Measurements from ENCODE around the gene CCT6A. TPM values are rescaled to one million over a fixed set of nuclear protein-coding genes. Genes with fewer than 3 reads are reported as not detected.

The CCT6A gene
- total and polyA plus RNA-seq, 2 of the 4 experiments (the other 2 are of a cell fraction) = 135 to 265 TPM

GRCh38 chr7:56099653-56100052 is 48.1 kb downstream of the CCT6A start:
- Histone ChIP-seq H2BK15ac (ENCODE audit: low read depth, low read length) (no peak overlapping the region), H2BK120ac (ENCODE audit: low read depth, low read length) (no peak overlapping the region), H3K79me1 (ENCODE audit: low read depth in 1 of 2, low read length in 2 of 2) (peaks cover 0 to 16% of the 10 kb centered on the region in 2 experiments; a peak in 3 of 4 replicates), H3K4me3 (ENCODE audit: insufficient read depth, low read depth, low read length) (no peak overlapping the region), H3K18ac (ENCODE audit: low read depth, low read length) (no peak overlapping the region), H3K27me3 (ENCODE audit: control insufficient read depth, insufficient read depth, low read length) (no peaks in the 10 kb centered on the region), H3K4ac (ENCODE audit: low read depth, low read length) (no peak overlapping the region), H3K9me3 (ENCODE audit: control insufficient read depth, insufficient read depth, low read length) (no peaks in the 10 kb centered on the region), H4K91ac (ENCODE audit: insufficient read depth, low read depth, low read length) (no peak overlapping the region), H3K9ac (ENCODE audit: low read depth, low read length) (no peak overlapping the region), H3K4me1 (ENCODE audit: control insufficient read depth, insufficient read depth, low read length) (peaks cover 4% of the 10 kb centered on the region; the same call in 1 of the 2 replicates), H3K4me2 (ENCODE audit: low read depth, low read length) (no peak overlapping the region), H3K27ac (ENCODE audit: insufficient read depth, low read length) (no peak overlapping the region), H4K5ac (ENCODE audit: low read depth, low read length) (no peak overlapping the region), H3K23ac (ENCODE audit: low read depth, low read length) (no peak overlapping the region), H3K9me1 (ENCODE audit: insufficient read depth, low read length) (no peaks in the 10 kb centered on the region), H2BK20ac (ENCODE audit: low read depth, low read length) (no peak overlapping the region), H2AK9ac (replicated peaks; ENCODE audit: low read depth, low read length, poor library complexity) (no peak overlapping the region), H2BK5ac (ENCODE audit: low read depth, low read length, poor library complexity, severe bottlenecking) (no peak overlapping the region), H4K8ac (ENCODE audit: low read depth in 2 of 2, low read length in 2 of 2) (no peak overlapping the region), H4K20me1 (ENCODE audit: insufficient read depth, low read length) (peaks cover 2% of the 10 kb centered on the region; the same call in 1 of the 2 replicates), H3K56ac (ENCODE audit: extremely low read depth, insufficient read depth, low read length) (no peak overlapping the region), H2AK5ac (ENCODE audit: low read depth, low read length) (no peak overlapping the region), H3K14ac (replicated peaks; ENCODE audit: low read depth, low read length) (no peak overlapping the region), H2AFZ (replicated peaks; ENCODE audit: low read length, poor library complexity) (no peak overlapping the region), H3K36me3 (ENCODE audit: control insufficient read depth, insufficient read depth, low read length) (peaks cover 29% of the 10 kb centered on the region)
- TF ChIP-seq, protein P1, sequence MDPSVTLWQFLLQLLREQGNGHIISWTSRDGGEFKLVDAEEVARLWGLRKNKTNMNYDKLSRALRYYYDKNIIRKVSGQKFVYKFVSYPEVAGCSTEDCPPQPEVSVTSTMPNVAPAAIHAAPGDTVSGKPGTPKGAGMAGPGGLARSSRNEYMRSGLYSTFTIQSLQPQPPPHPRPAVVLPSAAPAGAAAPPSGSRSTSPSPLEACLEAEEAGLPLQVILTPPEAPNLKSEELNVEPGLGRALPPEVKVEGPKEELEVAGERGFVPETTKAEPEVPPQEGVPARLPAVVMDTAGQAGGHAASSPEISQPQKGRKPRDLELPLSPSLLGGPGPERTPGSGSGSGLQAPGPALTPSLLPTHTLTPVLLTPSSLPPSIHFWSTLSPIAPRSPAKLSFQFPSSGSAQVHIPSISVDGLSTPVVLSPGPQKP (IDR thresholded peaks at IDR 0.05; ENCODE audit: borderline replicate concordance, low read depth, low read length) = no peak
- TF ChIP-seq RFX5 (IDR thresholded peaks at IDR 0.05; ENCODE audit: low read depth, low read length) (no peak), SMC3 (IDR thresholded peaks at IDR 0.05; ENCODE audit: low read depth, low read length) (no peak), CHD1 (IDR thresholded peaks at IDR 0.05; ENCODE audit: low read depth, low read length) (no peak), RAD21 (IDR thresholded peaks at IDR 0.05; ENCODE audit: low read length) (no peak), POLR2A (IDR thresholded peaks at IDR 0.05; ENCODE audit: low read depth, low read length) (no peak; the same call in 1 of the 2 replicates), CEBPB (IDR thresholded peaks at IDR 0.05; ENCODE audit: low read depth, low read length) (no peak), MXI1 (IDR thresholded peaks at IDR 0.05; ENCODE audit: borderline replicate concordance, low read depth, low read length) (no peak), MAZ (IDR thresholded peaks at IDR 0.05; ENCODE audit: borderline replicate concordance, low read depth, low read length) (no peak), BHLHE40 (IDR thresholded peaks at IDR 0.05; ENCODE audit: low read depth, low read length) (no peak), RCOR1 (IDR thresholded peaks at IDR 0.05; ENCODE audit: insufficient replicate concordance, low read length) (no peak), MAFK (IDR thresholded peaks at IDR 0.05; ENCODE audit: low read depth, low read length) (no peak), NFE2L2 (IDR thresholded peaks at IDR 0.05; ENCODE audit: low read depth, low read length) (no peak), FOS (IDR thresholded peaks at IDR 0.05; ENCODE audit: low read depth, low read length) (no peak)
- TF ChIP-seq, protein P2, sequence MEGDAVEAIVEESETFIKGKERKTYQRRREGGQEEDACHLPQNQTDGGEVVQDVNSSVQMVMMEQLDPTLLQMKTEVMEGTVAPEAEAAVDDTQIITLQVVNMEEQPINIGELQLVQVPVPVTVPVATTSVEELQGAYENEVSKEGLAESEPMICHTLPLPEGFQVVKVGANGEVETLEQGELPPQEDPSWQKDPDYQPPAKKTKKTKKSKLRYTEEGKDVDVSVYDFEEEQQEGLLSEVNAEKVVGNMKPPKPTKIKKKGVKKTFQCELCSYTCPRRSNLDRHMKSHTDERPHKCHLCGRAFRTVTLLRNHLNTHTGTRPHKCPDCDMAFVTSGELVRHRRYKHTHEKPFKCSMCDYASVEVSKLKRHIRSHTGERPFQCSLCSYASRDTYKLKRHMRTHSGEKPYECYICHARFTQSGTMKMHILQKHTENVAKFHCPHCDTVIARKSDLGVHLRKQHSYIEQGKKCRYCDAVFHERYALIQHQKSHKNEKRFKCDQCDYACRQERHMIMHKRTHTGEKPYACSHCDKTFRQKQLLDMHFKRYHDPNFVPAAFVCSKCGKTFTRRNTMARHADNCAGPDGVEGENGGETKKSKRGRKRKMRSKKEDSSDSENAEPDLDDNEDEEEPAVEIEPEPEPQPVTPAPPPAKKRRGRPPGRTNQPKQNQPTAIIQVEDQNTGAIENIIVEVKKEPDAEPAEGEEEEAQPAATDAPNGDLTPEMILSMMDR (conservative IDR thresholded peaks at IDR 0.05; ENCODE audit: low read depth, low read length) = no peak
- TF ChIP-seq, protein P3, sequence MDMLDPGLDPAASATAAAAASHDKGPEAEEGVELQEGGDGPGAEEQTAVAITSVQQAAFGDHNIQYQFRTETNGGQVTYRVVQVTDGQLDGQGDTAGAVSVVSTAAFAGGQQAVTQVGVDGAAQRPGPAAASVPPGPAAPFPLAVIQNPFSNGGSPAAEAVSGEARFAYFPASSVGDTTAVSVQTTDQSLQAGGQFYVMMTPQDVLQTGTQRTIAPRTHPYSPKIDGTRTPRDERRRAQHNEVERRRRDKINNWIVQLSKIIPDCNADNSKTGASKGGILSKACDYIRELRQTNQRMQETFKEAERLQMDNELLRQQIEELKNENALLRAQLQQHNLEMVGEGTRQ (IDR thresholded peaks at IDR 0.05; ENCODE audit: low read depth, low read length) = no peak
- no TSS peak for BruUV-seq (replicated peaks)
- intact Hi-C loops (cut with micrococcal nuclease) = no loop called here
- ATAC-seq (ENCODE audit: low read depth) (no peak), DNase-seq (no peak)
- CTCF ChIA-PET = no interaction called here
- dilution Hi-C loops (cut with HindIII; ENCODE audit: low sequenced_read_pairs, unreplicated experiment) = no loop called here
- in situ Hi-C loops (cut with MboI; ENCODE audit: low sequenced_read_pairs) = loop anchor here (25.0 kb wide), 2 partner anchors 812 to 1337 kb away; partner anchors contain the start of gene SEC61G
- POLR2A ChIA-PET (ENCODE audit: unreplicated experiment) = interaction anchor here (0.6 kb wide), 1 partner anchor 124 kb away, joined by 3 read pairs; no protein-coding TSS in a partner anchor
- no CpG with 5 or more reads among the region's 3 CpGs for WGBS, 2 experiments (ENCODE audit: extremely low coverage in 2 of 2, insufficient read length in 1 of 2)
